H1 (cell line): ENCODE measurements around the gene STARD13. TPM values are rescaled to one million over a fixed set of nuclear protein-coding genes. Genes with fewer than 3 reads are reported as not detected.

Experiments used
- CTBP2 ChIP-seq: IDR thresholded peaks from 2 replicates; pipeline ENCODE4 v1.7.0; 2011; ENCODE audit warnings: borderline replicate concordance, mild to moderate bottlenecking, moderate library complexity, mixed read lengths, low read length; ENCODE audit not compliant: insufficient read depth, insufficient read length
- FOSL1 ChIP-seq: IDR thresholded peaks from 2 replicates; pipeline ENCODE4 v1.6.1; 2011; ENCODE audit warnings: mild to moderate bottlenecking, low read depth, low read length, moderate library complexity; ENCODE audit not compliant: insufficient read depth
- polyA plus RNA-seq, 7 experiments: library from polyadenylated mRNA; depleted of rRNA in 3 of 7; stranded (reverse) in 5 of 7; unstranded in 2 of 7; fragments of >200 nt in 5 of 7; fragments of 200-250 nt in 2 of 7; gene quantifications; 1 replicate in 5 of 7; 2 replicates in 1 of 7; 4 replicates in 1 of 7; pipeline versions ENCODE4 v1.2.1 to v1.2.3, GENCODE V29; 2011 to 2013; ENCODE audit warnings: missing spikeins in 2 of 7, mixed read lengths in 2 of 7
- total RNA-seq: library from RNA; stranded (reverse); fragmentation: NEBNext Ultra II Directional; extraction: Animal tissue kit (Norgen Biotek cat#: 25700); gene quantifications from 2 replicates; pipeline ENCODE4 v1.2.1, GENCODE V29; 2021

STARD13 gene
- total and polyA plus RNA-seq, 2 of the 8 experiments (the other 6 are each of a cell fraction or from before 2014, with no cell fraction given): 0.82 to 2.9 TPM

DNA sequence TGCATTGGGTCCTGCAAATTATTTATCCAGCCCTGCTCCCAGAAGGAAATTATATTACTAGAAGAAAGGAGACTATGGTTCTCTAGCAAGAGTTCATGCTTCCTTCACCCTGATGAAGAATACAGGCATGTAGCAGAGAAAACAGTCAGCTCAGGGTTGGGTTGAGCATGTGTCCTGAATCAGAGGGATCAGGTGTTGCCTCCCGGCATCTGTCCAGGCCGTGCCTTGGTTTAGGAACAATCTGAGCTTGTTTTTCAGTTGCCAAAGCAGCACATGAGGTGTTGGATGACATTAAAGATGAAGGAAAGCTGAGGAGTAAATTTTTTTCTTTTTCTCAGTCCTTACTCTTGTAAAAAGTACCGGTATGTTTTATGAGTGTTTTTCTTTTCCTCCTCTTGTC lies 207.3 kb downstream of the STARD13 start (continued):
- TF ChIP-seq FOSL1 (no peak), CTBP2 (no peak)
